Heart left ventricle (tissue), 16 donors: ENCODE measurements around the gene CTCFL. TPM values are rescaled to one million over a fixed set of nuclear protein-coding genes. Genes with fewer than 3 reads are reported as not detected.

Experiments
- ATAC-seq, 4 donors: fragments of 200-7000 bp; cut with Tn5 transposase; one replicate each; pipeline ENCODE4 v1.9.1; 2020 to 2022; ENCODE audit warnings: moderate library complexity in 4 of 4, mild to moderate bottlenecking in 3 of 4, moderate number of reproducible peaks in 1 of 4
- DNase-seq, 5 donors: peaks; one replicate each; pipeline ENCODE4 v3.0.0-alpha.2; 2020
- H3K27ac ChIP-seq, 12 donors: fragments of 200-600 bp; sonication (generic) in 4 of 12; one replicate each; pipeline versions ENCODE4 v1.5.0 to v1.8.0; 2016 to 2022; ENCODE audit warnings: mild to moderate bottlenecking in 2 of 12
- H3K27me3 ChIP-seq, 9 donors: fragments of 200-600 bp; sonication (generic) in 2 of 9; one replicate each; pipeline versions ENCODE4 v1.5.1 to v1.8.0; 2016 to 2022; ENCODE audit warnings: mild to moderate bottlenecking in 3 of 9
- H3K36me3 ChIP-seq, 9 donors: fragments of 200-600 bp; sonication (generic) in 2 of 9; one replicate each; pipeline versions ENCODE4 v1.5.0 to v1.8.0; 2018 to 2022; ENCODE audit warnings: mild to moderate bottlenecking in 2 of 9
- H3K4me1 ChIP-seq, 12 donors: fragments of 200-600 bp; sonication (generic) in 4 of 12; one replicate each; pipeline versions ENCODE4 v1.5.0 to v1.8.0; 2016 to 2022; ENCODE audit warnings: mild to moderate bottlenecking in 3 of 12
- H3K4me3 ChIP-seq, 12 donors: fragments of 200-600 bp; sonication (generic) in 4 of 12; one replicate each; pipeline versions ENCODE4 v1.5.0 to v1.8.0; 2017 to 2022; ENCODE audit warnings: mild to moderate bottlenecking in 9 of 12, moderate library complexity in 4 of 12
- H3K9me3 ChIP-seq, 12 donors: fragments of 200-600 bp; sonication (generic) in 4 of 12; one replicate each; pipeline versions ENCODE4 v1.5.0 to v1.8.0; 2016 to 2022; ENCODE audit warnings: mild to moderate bottlenecking in 1 of 12
- POLR2A ChIP-seq, 2 donors: fragments of 450-650 bp; IDR thresholded peaks; one replicate each; pipeline ENCODE4 v1.6.1; 2017; ENCODE audit warnings: antibody characterized with exemption in 2 of 2, mild to moderate bottlenecking in 2 of 2, moderate library complexity in 2 of 2
- WGBS, 4 donors: extraction: QIAGEN DNeasy Blood & Tissue Kit in 2 of 4; methylation state at CpG; one replicate each; pipeline versions ENCODE4 v1.1.5 to v1.1.7; 2013 to 2018; 5-methylcytosine and 5-hydroxymethylcytosine counted together
- intact Hi-C, 10 donors: fragments of 100-400 bp; cut with DNase I; formaldehyde crosslinking; loops; one replicate each; pipeline versions ENCODE4 v1.11.1 to v1.14.2; 2022
- polyA plus RNA-seq, 2 donors: library from polyadenylated mRNA; stranded (reverse); fragments of 200-250 nt; gene quantifications; one replicate each; pipeline ENCODE4 v1.2.3, GENCODE V29; 2013
- total RNA-seq, 9 donors: library from RNA; depleted of rRNA in 2 of 9; stranded (reverse); fragments of >200 nt in 2 of 9; fragmentation: NEBNext Ultra II Directional in 3 of 9; extraction: Animal tissue kit (Norgen Biotek cat#: 25700) in 3 of 9; gene quantifications; one replicate each; pipeline versions ENCODE4 v1.1.0 to v1.2.4, GENCODE V29; 2016 to 2023
- TF ChIP-seq, protein P1 (sequence below), 12 donors: fragments of 200-600 bp; sonication (generic) in 4 of 12; IDR thresholded peaks; one replicate each; pipeline versions ENCODE4 v1.5.0 to v1.8.0; 2018 to 2022; ENCODE audit warnings: antibody characterized with exemption in 12 of 12, mild to moderate bottlenecking in 5 of 12
- donor health status: ischemic (EF 13 %, LVEDD 7.1; RV severe dilation, severe dysfunction).
- donor health status: healthy with polysubstance abuse.
- donor health status: DM: no; HTN: yes; CAD: no.
- donor health status: DM: no; HTN: no; CAD: no.
- donor health status: ischemic (EF 25% LVEDD 6.9; RV normal size, moderate dysfunction).
- donor health status: ischemic (EF 25% LVEDD 5.7; RV mildly dilated, moderate dysfunction).
- donor health status: healthy.
- donor health status: DM: yes; HTN: yes; CAD: no.
- donor health status: ischemic (EF 35%, LVEDD 5.7; RV mildly dilated, moderate dysfunction).
- donor health status: nonischemic (EF 11% LVEDD 7.7; RV severe dilation, severe dysfunction).
- donor health status: DM: yes; HTN: yes; CAD: no.
- donor health status: PGD.
- donor health status: ischemic (EF 29% LVEDD 5.4; RV normal size, mild dysfunction).
- donor health status: nonischemic (EF 23%, LVEDD 6.1; RV moderate dilation, normal function).

CTCFL gene
- total and polyA plus RNA-seq, 11 donors: not detected

DNA sequence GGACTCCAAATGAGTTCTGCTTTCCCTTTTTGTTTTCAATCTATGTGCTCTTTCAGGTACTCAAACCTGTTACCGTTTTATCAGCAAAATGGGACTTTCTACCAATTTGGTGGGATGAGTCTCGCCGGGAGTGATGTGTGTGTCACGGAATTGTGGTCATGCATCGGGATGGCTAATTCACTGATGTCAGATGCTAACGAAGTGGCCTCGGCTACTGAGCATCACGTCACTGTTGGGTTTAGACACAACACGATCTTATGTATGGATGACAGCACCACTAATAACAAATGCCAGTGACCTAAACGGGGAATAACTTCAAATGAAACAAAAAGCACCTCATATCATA lies 34.3 kb upstream of the CTCFL start:
- Histone ChIP-seq H3K4me1 (peaks cover 0 to 3% (median 0%) of the 10 kb centered on the region in 12 donors), H3K27me3 (peaks cover 0 to 54% (median 4%) of the 10 kb centered on the region in 9 donors), H3K27ac (no peak overlapping the region), H3K36me3 (no peaks in the 10 kb centered on the region), H3K4me3 (no peak overlapping the region), H3K9me3 (no peaks in the 10 kb centered on the region)
- TF ChIP-seq, protein P1, sequence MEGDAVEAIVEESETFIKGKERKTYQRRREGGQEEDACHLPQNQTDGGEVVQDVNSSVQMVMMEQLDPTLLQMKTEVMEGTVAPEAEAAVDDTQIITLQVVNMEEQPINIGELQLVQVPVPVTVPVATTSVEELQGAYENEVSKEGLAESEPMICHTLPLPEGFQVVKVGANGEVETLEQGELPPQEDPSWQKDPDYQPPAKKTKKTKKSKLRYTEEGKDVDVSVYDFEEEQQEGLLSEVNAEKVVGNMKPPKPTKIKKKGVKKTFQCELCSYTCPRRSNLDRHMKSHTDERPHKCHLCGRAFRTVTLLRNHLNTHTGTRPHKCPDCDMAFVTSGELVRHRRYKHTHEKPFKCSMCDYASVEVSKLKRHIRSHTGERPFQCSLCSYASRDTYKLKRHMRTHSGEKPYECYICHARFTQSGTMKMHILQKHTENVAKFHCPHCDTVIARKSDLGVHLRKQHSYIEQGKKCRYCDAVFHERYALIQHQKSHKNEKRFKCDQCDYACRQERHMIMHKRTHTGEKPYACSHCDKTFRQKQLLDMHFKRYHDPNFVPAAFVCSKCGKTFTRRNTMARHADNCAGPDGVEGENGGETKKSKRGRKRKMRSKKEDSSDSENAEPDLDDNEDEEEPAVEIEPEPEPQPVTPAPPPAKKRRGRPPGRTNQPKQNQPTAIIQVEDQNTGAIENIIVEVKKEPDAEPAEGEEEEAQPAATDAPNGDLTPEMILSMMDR (IDR thresholded peaks at IDR 0.05): no peak
- no peak for TF ChIP-seq POLR2A (IDR thresholded peaks at IDR 0.05)
- ATAC-seq: no peak
- intact Hi-C loops: no loop called here
- WGBS, 4 donors: 88 to 93% (median 90%) methylated on average over 10 of the region's 10 CpGs
- no peak for DNase-seq

DNA sequence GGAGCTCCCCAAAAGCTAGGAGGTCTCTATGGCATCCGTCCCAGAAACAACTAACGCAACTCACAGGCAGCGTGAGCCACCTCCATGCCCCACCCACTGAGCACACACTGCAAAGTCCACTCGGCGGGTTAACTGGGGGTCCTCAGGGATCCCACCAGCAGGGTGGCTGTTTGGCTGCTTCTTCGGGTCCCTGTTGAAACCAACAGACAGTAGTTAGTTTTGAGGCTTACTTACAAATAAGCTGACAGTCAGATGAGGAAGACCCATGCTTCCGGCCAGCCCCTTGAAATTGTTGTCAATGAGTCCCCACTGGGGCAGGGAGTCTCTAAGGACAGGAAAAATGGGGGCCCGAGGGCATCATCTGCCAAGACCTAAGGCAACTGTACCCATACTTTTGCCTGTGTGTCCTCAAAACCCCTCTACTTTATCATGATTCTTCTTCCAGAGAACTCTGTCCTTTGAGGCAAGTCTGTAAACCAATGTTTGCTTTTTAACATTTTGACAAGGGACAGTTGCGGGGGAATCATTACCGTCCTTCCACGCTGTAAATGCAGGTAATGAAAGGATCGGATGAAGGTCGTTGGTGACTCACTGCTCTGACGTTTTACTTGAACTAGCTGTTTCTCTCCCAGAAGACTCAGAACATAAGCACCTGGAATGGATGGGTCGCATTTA lies 33.8 kb upstream of the CTCFL start:
- whole genome bisulfite sequencing, 4 donors: 64 to 75% (median 70%) methylated on average over 15 of the region's 15 CpGs
- Histone ChIP-seq H3K4me3 (no peak overlapping the region), H3K4me1 (peaks cover 0 to 3% (median 0%) of the 10 kb centered on the region in 12 donors), H3K27ac (no peak overlapping the region), H3K9me3 (no peaks in the 10 kb centered on the region), H3K36me3 (no peaks in the 10 kb centered on the region), H3K27me3 (peaks cover 0 to 51% (median 4%) of the 10 kb centered on the region in 9 donors)
- ATAC-seq: no peak
- intact Hi-C loops: no loop called here
- TF ChIP-seq, protein P1 (IDR thresholded peaks at IDR 0.05): no peak
- no peak for TF ChIP-seq POLR2A (IDR thresholded peaks at IDR 0.05)
- no peak for DNase-seq

DNA sequence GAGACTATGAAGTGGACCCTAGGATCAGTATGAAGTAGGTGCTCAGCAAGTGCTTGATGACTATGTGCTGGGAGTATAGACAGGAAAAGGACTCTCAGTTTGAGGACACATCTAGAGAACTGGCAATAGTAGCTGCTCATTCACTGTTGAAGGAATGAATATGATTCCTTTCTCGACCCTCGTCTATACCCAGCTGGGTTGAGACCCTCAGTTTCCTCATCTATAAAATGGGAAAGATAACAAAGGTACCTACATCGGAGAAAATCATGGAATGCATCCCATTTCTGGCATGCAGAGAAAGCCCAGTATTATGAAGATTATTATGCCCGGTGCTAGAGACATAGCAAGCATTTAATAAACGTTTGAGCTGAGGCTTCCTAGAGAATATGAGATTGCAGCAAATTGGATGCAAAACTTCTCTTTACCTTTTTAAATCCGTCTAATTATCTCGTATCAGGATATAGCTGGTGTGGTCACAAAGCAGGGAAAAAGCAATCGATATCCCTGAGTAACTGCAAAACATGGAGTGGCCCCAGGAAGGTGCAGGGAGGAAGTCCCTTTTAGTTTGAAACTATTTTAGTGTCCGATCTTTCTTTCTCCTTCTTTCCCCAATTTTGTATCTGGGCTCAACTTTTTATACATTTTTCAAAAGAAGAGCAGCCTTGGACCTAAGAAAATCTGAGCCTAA lies 33.1 kb upstream of the CTCFL start:
- WGBS, 4 donors: 71 to 82% (median 74%) methylated on average over 9 of the region's 9 CpGs
- no peak overlapping the region for H3K4me3 ChIP-seq
- peaks cover 0 to 3% (median 0%) of the 10 kb centered on the region in 12 donors for H3K4me1 ChIP-seq
- peaks cover 0 to 51% (median 4%) of the 10 kb centered on the region in 9 donors for H3K27me3 ChIP-seq
- H3K27ac ChIP-seq: no peak overlapping the region
- intact Hi-C loops: no loop called here
- H3K9me3 ChIP-seq: no peaks in the 10 kb centered on the region
- DNase-seq (no peak), ATAC-seq (no peak)
- H3K36me3 ChIP-seq: no peaks in the 10 kb centered on the region
- TF ChIP-seq POLR2A (IDR thresholded peaks at IDR 0.05): no peak
- TF ChIP-seq, protein P1 (IDR thresholded peaks at IDR 0.05): no peak

DNA sequence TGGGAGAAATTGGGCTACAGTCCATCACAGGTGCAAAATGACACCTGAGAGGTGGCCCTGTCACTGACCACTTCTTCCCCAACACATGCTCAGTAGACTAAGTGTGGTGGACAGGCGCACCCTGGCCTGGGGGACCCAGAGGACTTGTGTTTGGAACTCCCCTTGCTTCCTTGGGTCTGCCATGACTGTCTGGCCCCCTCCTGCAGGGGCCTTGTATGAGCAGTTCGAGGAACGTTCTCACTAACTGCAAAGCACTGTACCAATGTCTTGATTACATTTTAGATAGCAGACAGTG lies 32.0 kb upstream of the CTCFL start:
- Histone ChIP-seq H3K4me1 (peaks cover 0 to 3% (median 0%) of the 10 kb centered on the region in 12 donors), H3K27me3 (peaks cover 0 to 51% (median 4%) of the 10 kb centered on the region in 9 donors), H3K27ac (no peak overlapping the region), H3K36me3 (no peaks in the 10 kb centered on the region), H3K9me3 (no peaks in the 10 kb centered on the region), H3K4me3 (no peak overlapping the region)
- ATAC-seq (no peak), DNase-seq (no peak)
- TF ChIP-seq, protein P1 (IDR thresholded peaks at IDR 0.05): no peak
- TF ChIP-seq POLR2A (IDR thresholded peaks at IDR 0.05): no peak
- intact Hi-C loops: no loop called here
- WGBS, 4 donors: 76 to 85% (median 83%) methylated on average over 3 of the region's 3 CpGs
